ENCODE results near the gene ERC1.

Gene ERC1

DNA sequence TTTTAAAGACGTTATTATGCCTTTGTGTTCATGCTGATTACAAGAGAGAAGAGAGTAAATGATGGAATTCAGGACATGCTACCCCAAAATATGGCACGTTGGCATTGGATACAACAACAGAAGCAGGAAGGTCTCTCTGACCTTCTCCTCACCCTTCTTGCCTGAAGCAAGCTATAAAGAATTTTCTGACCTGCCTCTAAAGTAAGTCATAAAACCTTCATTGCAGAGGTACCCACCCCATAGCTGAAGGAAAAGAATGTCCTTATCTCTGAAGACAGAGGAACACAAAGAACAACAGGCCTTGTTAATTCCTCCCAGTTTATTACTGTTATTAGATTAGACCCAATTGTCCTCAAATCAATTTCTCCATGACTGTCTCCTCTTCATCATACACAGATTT lies 427.1 kb downstream of the ERC1 start:
- TF ChIP-seq POLR2A (IDR thresholded peaks at IDR 0.05; ENCODE audit: extremely low read depth, insufficient read length): no peak
- TF ChIP-seq, protein P1, sequence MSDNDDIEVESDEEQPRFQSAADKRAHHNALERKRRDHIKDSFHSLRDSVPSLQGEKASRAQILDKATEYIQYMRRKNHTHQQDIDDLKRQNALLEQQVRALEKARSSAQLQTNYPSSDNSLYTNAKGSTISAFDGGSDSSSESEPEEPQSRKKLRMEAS (IDR thresholded peaks at IDR 0.05; ENCODE audit: low read depth, low read length): no peak
- TF ChIP-seq CTCF (IDR thresholded peaks at IDR 0.05; ENCODE audit: low read depth, low read length): no peak
- no peak for TF ChIP-seq MYC (IDR thresholded peaks at IDR 0.05; ENCODE audit: low read depth, low read length)
- no peak for DNase-seq (ENCODE audit: low read depth)

DNA sequence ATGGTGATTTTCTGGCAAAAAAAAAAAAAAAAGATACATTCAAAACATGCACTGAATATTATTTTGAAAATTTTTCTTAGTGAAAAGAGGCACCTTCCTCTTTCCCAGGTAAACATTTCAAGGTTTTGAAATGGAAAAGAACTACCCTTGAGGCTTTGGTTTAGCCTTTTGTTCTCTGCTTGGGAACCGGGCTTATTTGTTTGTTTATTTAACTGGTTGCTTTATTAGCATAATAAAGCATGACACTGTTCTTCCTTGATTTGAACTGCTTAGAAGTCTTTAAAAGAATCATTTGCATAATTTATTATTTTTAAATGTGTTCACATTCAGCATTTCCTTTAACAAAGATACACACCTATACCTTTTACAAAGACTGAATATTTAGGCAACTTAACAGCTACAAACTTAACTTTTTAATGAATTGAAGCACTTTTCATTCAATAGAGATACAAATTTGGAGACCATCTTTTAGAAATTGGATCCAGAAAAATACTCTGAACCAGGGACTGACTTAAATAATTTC lies 428.9 kb downstream of the ERC1 start:
- no peak overlapping the region for H3K4me3 ChIP-seq (ENCODE audit: low read depth, low read length)
- TF ChIP-seq, protein P1 (IDR thresholded peaks at IDR 0.05; ENCODE audit: low read depth, low read length): no peak
- TF ChIP-seq MYC (IDR thresholded peaks at IDR 0.05; ENCODE audit: low read depth, low read length): no peak
- TF ChIP-seq CTCF (IDR thresholded peaks at IDR 0.05; ENCODE audit: low read depth, low read length): no peak
- TF ChIP-seq POLR2A (IDR thresholded peaks at IDR 0.05; ENCODE audit: extremely low read depth, insufficient read length): no peak
- DNase-seq (ENCODE audit: low read depth): no peak

More for the DNA sequence above, 427.1 kb downstream of the ERC1 start:
- H3K4me3 ChIP-seq (ENCODE audit: low read depth, low read length): no peak overlapping the region

GRCh38 chr12:1421091-1421846 lies 430.2 kb downstream of the ERC1 start:
- peak; percentile 74 for DNase-seq (ENCODE audit: low read depth)
- TF ChIP-seq POLR2A (IDR thresholded peaks at IDR 0.05; ENCODE audit: extremely low read depth, insufficient read length) (no peak), MYC (IDR thresholded peaks at IDR 0.05; ENCODE audit: low read depth, low read length) (no peak), CTCF (IDR thresholded peaks at IDR 0.05; ENCODE audit: low read depth, low read length) (no peak)
- TF ChIP-seq, protein P1 (IDR thresholded peaks at IDR 0.05; ENCODE audit: low read depth, low read length): no peak
- H3K4me3 ChIP-seq (ENCODE audit: low read depth, low read length): no peak overlapping the region

- DNase-seq (ENCODE audit: low read depth): no peak
- no peak overlapping the region for H3K4me3 ChIP-seq (ENCODE audit: low read depth, low read length)
- TF ChIP-seq, protein P1 (IDR thresholded peaks at IDR 0.05; ENCODE audit: low read depth, low read length): no peak
- no peak for TF ChIP-seq CTCF (IDR thresholded peaks at IDR 0.05; ENCODE audit: low read depth, low read length)
- TF ChIP-seq MYC (IDR thresholded peaks at IDR 0.05; ENCODE audit: low read depth, low read length): no peak
- TF ChIP-seq POLR2A (IDR thresholded peaks at IDR 0.05; ENCODE audit: extremely low read depth, insufficient read length): no peak
Measured at GRCh38 chr12:1422604-1423315, 431.7 kb downstream of the ERC1 start.

- DNase-seq (ENCODE audit: low read depth): no peak
- no peak overlapping the region for H3K4me3 ChIP-seq (ENCODE audit: low read depth, low read length)
- TF ChIP-seq POLR2A (IDR thresholded peaks at IDR 0.05; ENCODE audit: extremely low read depth, insufficient read length) (no peak), CTCF (IDR thresholded peaks at IDR 0.05; ENCODE audit: low read depth, low read length) (no peak), MYC (IDR thresholded peaks at IDR 0.05; ENCODE audit: low read depth, low read length) (no peak)
- TF ChIP-seq, protein P1 (IDR thresholded peaks at IDR 0.05; ENCODE audit: low read depth, low read length): no peak
Measured at GRCh38 chr12:1424674-1425395, 433.8 kb downstream of the ERC1 start.

All from NB4 (cell line).